H9 (cell line): ENCODE data around the gene YRDC. TPM values are rescaled to one million over a fixed set of nuclear protein-coding genes. Genes with fewer than 3 reads are reported as not detected.

Experiments used
- DNase-seq: peaks from one replicate; pipeline ENCODE4 v3.0.0-alpha.2; 2017
- H2AFZ ChIP-seq: one replicate; pipeline ENCODE4 v1.6.1; 2013; ENCODE audit warnings: mild to moderate bottlenecking, low read length, control low read depth, moderate library complexity
- H2AK5ac ChIP-seq: 2 replicates; pipeline ENCODE4 v1.6.1; 2013; ENCODE audit warnings: low read length, control low read depth, mixed read lengths; ENCODE audit not compliant: insufficient read length
- H2BK120ac ChIP-seq: one replicate; pipeline ENCODE4 v1.6.1; 2013; ENCODE audit warnings: low read depth, mild to moderate bottlenecking, low read length, control low read depth, inconsistent platforms; ENCODE audit not compliant: poor library complexity, severe bottlenecking
- H2BK12ac ChIP-seq: 2 replicates; pipeline ENCODE4 v1.6.1; 2013; ENCODE audit warnings: low read length, control low read depth, mixed read lengths, low read depth; ENCODE audit not compliant: insufficient read length
- H2BK15ac ChIP-seq: 2 replicates; pipeline ENCODE4 v1.6.1; 2013; ENCODE audit warnings: low read depth, low read length, control low read depth
- H2BK20ac ChIP-seq: one replicate; pipeline ENCODE4 v1.6.1; 2013; ENCODE audit warnings: low read depth, mild to moderate bottlenecking, low read length, control low read depth, inconsistent platforms; ENCODE audit not compliant: poor library complexity, severe bottlenecking
- H2BK5ac ChIP-seq: 2 replicates; pipeline ENCODE4 v1.6.1; 2013; ENCODE audit warnings: low read length, control low read depth, mixed read lengths; ENCODE audit not compliant: insufficient read length
- H3K14ac ChIP-seq: 2 replicates; pipeline ENCODE4 v1.6.1; 2013; ENCODE audit warnings: low read length, control low read depth; ENCODE audit not compliant: insufficient read depth
- H3K18ac ChIP-seq: 2 replicates; pipeline ENCODE4 v1.6.1; 2013; ENCODE audit warnings: low read depth, mild to moderate bottlenecking, mixed read lengths, low read length, control low read depth; ENCODE audit not compliant: insufficient read length
- H3K23ac ChIP-seq: 2 replicates; pipeline ENCODE4 v1.6.1; 2013; ENCODE audit warnings: low read length, control low read depth, mixed read lengths, low read depth; ENCODE audit not compliant: insufficient read length
- H3K23me2 ChIP-seq: 2 replicates; pipeline ENCODE4 v1.6.1; 2013; ENCODE audit warnings: low read depth, mild to moderate bottlenecking, mixed read lengths, low read length, control low read depth; ENCODE audit not compliant: insufficient read length, poor library complexity, severe bottlenecking
- H3K27ac ChIP-seq: 2 replicates; pipeline ENCODE4 v1.5.1; 2013; ENCODE audit warnings: low read length, control low read depth, mixed read lengths, low read depth; ENCODE audit not compliant: insufficient read length
- H3K27me3 ChIP-seq: 2 replicates; pipeline ENCODE4 v1.6.1; 2013; ENCODE audit warnings: low read length, control low read depth, inconsistent platforms; ENCODE audit not compliant: insufficient read depth
- H3K4ac ChIP-seq: 2 replicates; pipeline ENCODE4 v1.6.1; 2013; ENCODE audit warnings: low read depth, mild to moderate bottlenecking, control low read depth, inconsistent platforms, low read length, moderate library complexity
- H3K4me1 ChIP-seq: 2 replicates; pipeline ENCODE4 v1.6.1; 2013; ENCODE audit warnings: low read length, control low read depth, inconsistent platforms; ENCODE audit not compliant: insufficient read depth
- H3K4me2 ChIP-seq: 2 replicates; pipeline ENCODE4 v1.6.1; 2013; ENCODE audit warnings: low read length, control low read depth, mixed read lengths; ENCODE audit not compliant: insufficient read length, insufficient read depth
- H3K56ac ChIP-seq: 2 replicates; pipeline ENCODE4 v1.6.1; 2013; ENCODE audit warnings: low read depth, mild to moderate bottlenecking, mixed read lengths, low read length, control low read depth; ENCODE audit not compliant: insufficient read length
- H3K79me1 ChIP-seq: 2 replicates; pipeline ENCODE4 v1.6.1; 2013; ENCODE audit warnings: low read depth, mild to moderate bottlenecking, moderate library complexity, low read length, control low read depth, inconsistent platforms; ENCODE audit not compliant: insufficient read depth, poor library complexity, severe bottlenecking
- H3K79me2 ChIP-seq: 2 replicates; pipeline ENCODE4 v1.6.1; 2013; ENCODE audit warnings: low read length, control low read depth, inconsistent platforms; ENCODE audit not compliant: insufficient read depth
- H3K9ac ChIP-seq: 2 replicates; pipeline ENCODE4 v1.6.1; 2013; ENCODE audit warnings: low read length, control low read depth, mixed read lengths; ENCODE audit not compliant: insufficient read length; ENCODE audit errors: extremely low read depth
- H3K9me3 ChIP-seq: one replicate; pipeline ENCODE4 v1.6.1; 2013; ENCODE audit warnings: low read depth, low read length, inconsistent platforms; ENCODE audit not compliant: control insufficient read depth
- H3T11ph ChIP-seq: one replicate; pipeline ENCODE4 v1.6.1; 2013; ENCODE audit warnings: mild to moderate bottlenecking, low read length, control low read depth, inconsistent platforms
- H4K20me1 ChIP-seq: one replicate; pipeline ENCODE4 v1.6.1; 2013; ENCODE audit not compliant: control insufficient read depth, insufficient read length, insufficient read depth
- H4K5ac ChIP-seq: 2 replicates; pipeline ENCODE4 v1.6.1; 2013; ENCODE audit warnings: low read depth, mild to moderate bottlenecking, mixed read lengths, low read length, control low read depth; ENCODE audit not compliant: insufficient read length
- H4K8ac ChIP-seq: replicated peaks from 2 replicates; pipeline ENCODE4 v1.6.1; 2013; ENCODE audit warnings: low read length, control low read depth, mixed read lengths, low read depth; ENCODE audit not compliant: insufficient read length
- H4K91ac ChIP-seq: 2 replicates; pipeline ENCODE4 v1.6.1; 2013; ENCODE audit warnings: low read depth, mild to moderate bottlenecking, moderate library complexity, mixed read lengths, low read length, control low read depth; ENCODE audit not compliant: insufficient read length
- H3K27ac Mint-ChIP-seq, 3 experiments: 2 replicates in 2 of 3; 3 replicates in 1 of 3; pipeline ENCODE4 v1.8.0; 2020 to 2021; ENCODE audit warnings: mixed read lengths in 3 of 3, mild to moderate bottlenecking in 1 of 3, moderate library complexity in 1 of 3
- H3K27me3 Mint-ChIP-seq: 2 replicates; pipeline ENCODE4 v1.8.0; 2021; ENCODE audit warnings: low read depth, mild to moderate bottlenecking, moderate library complexity, mixed read lengths
- H3K36me3 Mint-ChIP-seq, 3 experiments: 2 replicates in 2 of 3; 3 replicates in 1 of 3; pipeline ENCODE4 v1.8.0; 2020 to 2021; ENCODE audit warnings: low read depth in 3 of 3, mixed read lengths in 3 of 3; ENCODE audit not compliant: insufficient read depth in 1 of 3
- H3K4me1 Mint-ChIP-seq, 2 experiments: 2 replicates each; pipeline ENCODE4 v1.8.0; 2020; ENCODE audit warnings: mixed read lengths in 2 of 2
- H3K4me3 Mint-ChIP-seq, 2 experiments: 2 replicates in 1 of 2; 3 replicates in 1 of 2; pipeline ENCODE4 v1.8.0; 2020 to 2021; ENCODE audit warnings: mild to moderate bottlenecking in 2 of 2, mixed read lengths in 2 of 2, moderate library complexity in 1 of 2
- H3K9me3 Mint-ChIP-seq, 2 experiments: 2 replicates in 1 of 2; 3 replicates in 1 of 2; pipeline ENCODE4 v1.8.0; 2020; ENCODE audit warnings: mild to moderate bottlenecking in 2 of 2, mixed read lengths in 2 of 2, moderate library complexity in 1 of 2
- WGBS: extraction: QIAGEN DNeasy Blood & Tissue Kit; methylation state at CpG from one replicate; pipeline ENCODE4 v1.1.7; 2013; ENCODE audit warnings: missing lambda C conversion rate, low lambda C conversion rate, mixed read lengths; ENCODE audit not compliant: insufficient read length; ENCODE audit errors: extremely low coverage; 5-methylcytosine and 5-hydroxymethylcytosine counted together
- total RNA-seq: library from RNA; stranded (reverse); gene quantifications from 2 replicates; pipeline ENCODE4 v1.2.1, GENCODE V29; 2021
- TF ChIP-seq, protein P1 (sequence below): fragments of 200-600 bp; sonication (generic); conservative IDR thresholded peaks from 3 replicates; pipeline ENCODE4 v1.8.0; 2021; ENCODE audit warnings: antibody characterized with exemption, mild to moderate bottlenecking

Gene YRDC
- total RNA-seq, 1 experiment from 2014 or later: 28.0 TPM

DNA sequence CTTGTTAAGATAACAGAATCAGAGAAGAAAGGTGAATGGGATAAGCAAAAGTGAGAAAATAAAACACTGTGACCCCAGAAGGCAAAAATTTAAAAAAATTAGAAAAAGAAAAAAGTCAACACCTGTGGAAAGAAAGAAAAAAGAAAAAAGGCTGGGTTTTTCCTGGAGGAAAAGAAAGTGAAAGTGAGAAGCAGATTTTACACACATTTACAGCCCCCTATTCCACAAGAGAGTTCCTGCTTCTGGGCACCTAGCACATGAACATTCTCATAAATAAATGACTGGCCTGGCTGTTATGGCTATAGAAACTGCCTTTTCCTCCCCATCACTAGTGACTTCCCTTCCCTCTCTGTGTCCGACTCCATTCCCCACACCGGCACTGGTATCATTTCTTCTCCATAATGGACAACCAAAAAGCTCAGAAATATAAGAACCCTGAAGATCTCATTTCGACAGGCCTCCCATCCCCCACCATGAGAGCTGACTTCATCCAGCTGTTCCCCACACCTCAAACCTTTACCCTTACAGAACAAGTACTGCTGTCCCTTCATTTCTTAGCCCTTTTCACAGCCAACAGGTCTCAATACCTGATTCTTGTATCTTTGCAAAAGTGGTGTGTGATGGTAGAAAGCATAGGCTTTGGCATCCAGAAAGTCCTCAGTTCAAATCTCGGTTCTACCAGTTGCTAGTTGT lies 38.8 kb upstream of the YRDC start:
- Histone ChIP-seq H3K4me1 (no peaks in the 10 kb centered on the region), H3K4me2 (no peak overlapping the region), H3K23ac (no peak overlapping the region), H3K27ac (no peak overlapping the region), H2BK5ac (no peak overlapping the region), H2BK120ac (no peak overlapping the region), H3K14ac (no peak overlapping the region), H3K56ac (no peak overlapping the region), H2AFZ (no peak overlapping the region), H3T11ph (no peak overlapping the region), H4K91ac (no peak overlapping the region), H3K27me3 (no peaks in the 10 kb centered on the region), H3K79me1 (peaks cover 8% of the 10 kb centered on the region), H3K79me2 (no peaks in the 10 kb centered on the region; the same call in 1 of the 2 replicates), H2BK12ac (no peak overlapping the region), H2BK15ac (no peak overlapping the region), H3K18ac (no peak overlapping the region), H3K9me3 (no peaks in the 10 kb centered on the region), H4K8ac (no peak overlapping the region), H4K20me1 (no peaks in the 10 kb centered on the region), H4K5ac (no peak overlapping the region), H2AK5ac (no peak overlapping the region), H3K4ac (no peak overlapping the region), H3K23me2 (no peaks in the 10 kb centered on the region), H3K9ac (no peak overlapping the region), H2BK20ac (no peak overlapping the region)
- WGBS: no CpG with 5 or more reads among the region's 4 CpGs
- TF ChIP-seq, protein P1, sequence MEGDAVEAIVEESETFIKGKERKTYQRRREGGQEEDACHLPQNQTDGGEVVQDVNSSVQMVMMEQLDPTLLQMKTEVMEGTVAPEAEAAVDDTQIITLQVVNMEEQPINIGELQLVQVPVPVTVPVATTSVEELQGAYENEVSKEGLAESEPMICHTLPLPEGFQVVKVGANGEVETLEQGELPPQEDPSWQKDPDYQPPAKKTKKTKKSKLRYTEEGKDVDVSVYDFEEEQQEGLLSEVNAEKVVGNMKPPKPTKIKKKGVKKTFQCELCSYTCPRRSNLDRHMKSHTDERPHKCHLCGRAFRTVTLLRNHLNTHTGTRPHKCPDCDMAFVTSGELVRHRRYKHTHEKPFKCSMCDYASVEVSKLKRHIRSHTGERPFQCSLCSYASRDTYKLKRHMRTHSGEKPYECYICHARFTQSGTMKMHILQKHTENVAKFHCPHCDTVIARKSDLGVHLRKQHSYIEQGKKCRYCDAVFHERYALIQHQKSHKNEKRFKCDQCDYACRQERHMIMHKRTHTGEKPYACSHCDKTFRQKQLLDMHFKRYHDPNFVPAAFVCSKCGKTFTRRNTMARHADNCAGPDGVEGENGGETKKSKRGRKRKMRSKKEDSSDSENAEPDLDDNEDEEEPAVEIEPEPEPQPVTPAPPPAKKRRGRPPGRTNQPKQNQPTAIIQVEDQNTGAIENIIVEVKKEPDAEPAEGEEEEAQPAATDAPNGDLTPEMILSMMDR: no peak
- no peak for DNase-seq
- Mint-ChIP-seq H3K36me3 (0 out of 7 replicates have a peak, but pooled peaks cover 0 to 2% (median 0%) of the 10 kb centered on the region in 3 experiments), H3K9me3 (no peaks in the 10 kb centered on the region), H3K27me3 (no peaks in the 10 kb centered on the region), H3K27ac (no peak overlapping the region), H3K4me1 (no peaks in the 10 kb centered on the region), H3K4me3 (no peak overlapping the region)
